ENCODE data around the gene ZNF618.

GRCh38 chr9:114048533-114049415, 172.7 kb downstream of the ZNF618 start:
- TF ChIP-seq CTCF (IDR thresholded peaks at IDR 0.05) (no peak), POLR2A (IDR thresholded peaks at IDR 0.05) (no peak), POLR2AphosphoS5 (IDR thresholded peaks at IDR 0.05) (no peak)
